ENCODE data around the gene ZNF398. TPM values are rescaled to one million over a fixed set of nuclear protein-coding genes. Genes with fewer than 3 reads are reported as not detected.

Gene ZNF398
- total RNA-seq, 1 experiment from 2014 or later: 9.1 TPM

GRCh38 chr7:149196151-149196704 is 49.0 kb downstream of the ZNF398 start:
- Histone ChIP-seq H3K4me2 (ENCODE audit: low read length) (peak overlapping the region; percentile 92), H3K9me2 (replicated peaks; ENCODE audit: low read length) (no peaks in the 10 kb centered on the region), H2AFZ (ENCODE audit: low read length) (no peak overlapping the region), H3K4me1 (ENCODE audit: insufficient read depth, low read length) (peaks cover 37% of the 10 kb centered on the region), H3F3A (ENCODE audit: low read length, unreplicated experiment) (no peaks in the 10 kb centered on the region), H3K79me2 (ENCODE audit: low read length) (peaks cover 45% of the 10 kb centered on the region), H3K9ac (ENCODE audit: low read length) (peak overlapping the region; percentile 90), H3K4me3 (ENCODE audit: low read length) (peak overlapping the region; percentile 92), H3K27me3 (ENCODE audit: low read length) (no peaks in the 10 kb centered on the region), H3K9me3 (ENCODE audit: low read length) (no peaks in the 10 kb centered on the region), H3K36me3 (ENCODE audit: low read depth, low read length) (peaks cover 16% of the 10 kb centered on the region), H3K27ac (ENCODE audit: low read length) (peak overlapping the region; percentile 40), H4K20me1 (ENCODE audit: low read length) (no peaks in the 10 kb centered on the region)
- ATAC-seq: 0 out of 2 replicates have a peak, but pooled peaks have one; percentile 0
- POLR2A ChIA-PET (ENCODE audit: unreplicated experiment): interaction anchor here (0.7 to 1.0 kb wide), 2 partner anchors 48 to 130 kb away, joined by 3 read pairs; no protein-coding TSS in a partner anchor
- BruUV-seq (replicated peaks): TSS peak; percentile 58
- intact Hi-C loops (cut with micrococcal nuclease): loop anchor here (10.0 kb wide), 1 partner anchor 209 kb away; no protein-coding TSS in a partner anchor
- no peak for DNase-seq
- TF ChIP-seq CTCF (conservative IDR thresholded peaks at IDR 0.05; ENCODE audit: low read depth, low read length): no peak
- no peak for TF ChIP-seq EZH2 (IDR thresholded peaks at IDR 0.05; ENCODE audit: low read length, unreplicated experiment)
- no peak for TF ChIP-seq EZH2phosphoT487 (IDR thresholded peaks at IDR 0.05; ENCODE audit: borderline replicate concordance, low read length)
- CTCF ChIA-PET: no interaction called here

GRCh38 chr7:149196705-149197171 is 49.5 kb downstream of the ZNF398 start:
- no peaks in the 10 kb centered on the region for H4K20me1 ChIP-seq (ENCODE audit: low read length)

More at GRCh38 chr7:149196705-149197171, 49.5 kb downstream of the ZNF398 start:
- peaks cover 51% of the 10 kb centered on the region for H3K79me2 ChIP-seq (ENCODE audit: low read length)
- BruUV-seq (replicated peaks): no TSS peak
- no peaks in the 10 kb centered on the region for H3K9me2 ChIP-seq (replicated peaks; ENCODE audit: low read length)
- peak overlapping the region; percentile 40 for H3K27ac ChIP-seq (ENCODE audit: low read length)
- ATAC-seq (peak; percentile 27), DNase-seq (peak; percentile 34)
- no peaks in the 10 kb centered on the region for H3F3A ChIP-seq (ENCODE audit: low read length, unreplicated experiment)
- H3K4me1 ChIP-seq (ENCODE audit: insufficient read depth, low read length): peaks cover 37% of the 10 kb centered on the region
- H3K9ac ChIP-seq (ENCODE audit: low read length): peak overlapping the region; percentile 90
- H3K27me3 ChIP-seq (ENCODE audit: low read length): no peaks in the 10 kb centered on the region
- peak overlapping the region; percentile 92 for H3K4me3 ChIP-seq (ENCODE audit: low read length)
- H3K9me3 ChIP-seq (ENCODE audit: low read length): no peaks in the 10 kb centered on the region
- H3K36me3 ChIP-seq (ENCODE audit: low read depth, low read length): peaks cover 20% of the 10 kb centered on the region
- TF ChIP-seq EZH2phosphoT487 (IDR thresholded peaks at IDR 0.05; ENCODE audit: borderline replicate concordance, low read length) (no peak), EZH2 (IDR thresholded peaks at IDR 0.05; ENCODE audit: low read length, unreplicated experiment) (no peak), CTCF (conservative IDR thresholded peaks at IDR 0.05; ENCODE audit: low read depth, low read length) (no peak)
- peak overlapping the region; percentile 92 for H3K4me2 ChIP-seq (ENCODE audit: low read length)
- ChIA-PET POLR2A (ENCODE audit: unreplicated experiment) (no interaction called here), CTCF (no interaction called here)
- intact Hi-C loops (cut with micrococcal nuclease): loop anchor here (10.0 kb wide), 1 partner anchor 208 kb away; no protein-coding TSS in a partner anchor
- H2AFZ ChIP-seq (ENCODE audit: low read length): no peak overlapping the region
